MM.1S (cell line): Measurements from ENCODE around the gene TOX3.

Experiments
- CTCF ChIP-seq: fragments of 300-600 bp; sonication (generic); IDR thresholded peaks from 2 replicates; pipeline ENCODE4 v1.5.1; 2016; ENCODE audit warnings: antibody characterized with exemption, low read length, mixed read lengths
- EZH2 ChIP-seq: fragments of 300-600 bp; sonication (generic); optimal IDR thresholded peaks from 2 replicates; pipeline ENCODE3; 2017; ENCODE audit warnings: low read depth, mild to moderate bottlenecking, antibody characterized with exemption, low read length, mixed read lengths

DNA sequence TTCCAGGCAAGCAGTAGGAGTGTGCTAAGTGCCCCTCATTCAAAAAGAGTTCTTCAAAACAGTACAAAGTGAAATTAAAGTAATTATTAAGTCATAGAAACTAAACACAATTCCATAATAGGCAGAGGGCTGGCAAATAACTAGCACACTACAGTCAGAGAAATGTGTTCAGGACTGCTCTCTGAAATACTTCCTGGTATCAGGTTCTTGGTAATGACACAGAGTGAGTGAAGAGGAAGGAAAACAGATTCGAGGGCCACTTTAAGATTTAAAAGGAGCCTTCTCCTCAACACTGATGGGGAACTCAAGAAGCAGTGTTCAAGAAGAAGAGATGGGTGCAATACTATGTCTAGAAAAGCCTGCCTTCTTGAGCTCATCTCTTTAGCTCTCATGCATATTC lies 139.2 kb downstream of the TOX3 start:
- TF ChIP-seq CTCF (no peak), EZH2 (no peak)
